ENCODE data around the gene CTNND2. TPM values are rescaled to one million over a fixed set of nuclear protein-coding genes. Genes with fewer than 3 reads are reported as not detected.

The CTNND2 gene
- total RNA-seq, 3 donors from 2014 or later (not counting 1 experiment from before 2014, with no cell fraction given): not detected

GRCh38 chr5:11692636-11693035 lies 211.6 kb downstream of the CTNND2 start:
- H3K4me1 ChIP-seq (ENCODE audit: control insufficient read depth, insufficient read depth, low read length): no peaks in the 10 kb centered on the region
- H3K9me3 ChIP-seq (ENCODE audit: control insufficient read depth, insufficient read depth, low read length): no peaks in the 10 kb centered on the region
- H3K36me3 Mint-ChIP-seq: no peaks in the 10 kb centered on the region
- peaks cover 0 to 3% of the 10 kb centered on the region in 2 donors for H3K27me3 Mint-ChIP-seq (ENCODE audit: low read depth in 2 of 2)
- H3K27ac ChIP-seq (ENCODE audit: low read length): no peak overlapping the region
- no peaks in the 10 kb centered on the region for H3K4me1 Mint-ChIP-seq
- DNase-seq (no peak), ATAC-seq (no peak)
- H3K4me3 Mint-ChIP-seq: no peak overlapping the region
- no peak overlapping the region for H3K4me3 ChIP-seq (ENCODE audit: low read length)
- H3K36me3 ChIP-seq (ENCODE audit: control insufficient read depth, insufficient read depth, low read length): no peaks in the 10 kb centered on the region
- no peaks in the 10 kb centered on the region for H3K27me3 ChIP-seq (ENCODE audit: control insufficient read depth, insufficient read depth, low read length)
- H3K27ac Mint-ChIP-seq: no peak overlapping the region
- WGBS (ENCODE audit: insufficient coverage): 89% methylated on average over 7 of the region's 7 CpGs
- no peak for TF ChIP-seq CTCF (IDR thresholded peaks at IDR 0.05)
- H3K9me3 Mint-ChIP-seq: no peaks in the 10 kb centered on the region
- intact Hi-C loops (cut with micrococcal nuclease): no loop called here

GRCh38 chr5:11687498-11687897 lies 216.7 kb downstream of the CTNND2 start:
- Histone ChIP-seq H3K9me3 (ENCODE audit: control insufficient read depth, insufficient read depth, low read length) (no peaks in the 10 kb centered on the region), H3K4me1 (ENCODE audit: control insufficient read depth, insufficient read depth, low read length) (no peaks in the 10 kb centered on the region), H3K27me3 (ENCODE audit: control insufficient read depth, insufficient read depth, low read length) (no peaks in the 10 kb centered on the region), H3K27ac (ENCODE audit: low read length) (no peak overlapping the region), H3K4me3 (ENCODE audit: low read length) (no peak overlapping the region), H3K36me3 (ENCODE audit: control insufficient read depth, insufficient read depth, low read length) (no peaks in the 10 kb centered on the region)
- H3K36me3 Mint-ChIP-seq: no peaks in the 10 kb centered on the region
- 89% methylated on average over 1 of the region's 1 CpG for WGBS (ENCODE audit: insufficient coverage)
- intact Hi-C loops (cut with micrococcal nuclease): no loop called here
- no peak for TF ChIP-seq CTCF (IDR thresholded peaks at IDR 0.05)
- no peak for DNase-seq
- no peaks in the 10 kb centered on the region for H3K4me1 Mint-ChIP-seq
- H3K9me3 Mint-ChIP-seq: no peaks in the 10 kb centered on the region
- no peak for ATAC-seq
- no peak overlapping the region for H3K4me3 Mint-ChIP-seq
- peaks cover 0 to 3% of the 10 kb centered on the region in 2 donors for H3K27me3 Mint-ChIP-seq (ENCODE audit: low read depth in 2 of 2)
- H3K27ac Mint-ChIP-seq: no peak overlapping the region

- H3K36me3 Mint-ChIP-seq: no peaks in the 10 kb centered on the region
- no peaks in the 10 kb centered on the region for H3K36me3 ChIP-seq (ENCODE audit: control insufficient read depth, insufficient read depth, low read length)
- no peak overlapping the region for H3K27ac ChIP-seq (ENCODE audit: low read length)
- no peak overlapping the region for H3K27ac Mint-ChIP-seq
- no peak for DNase-seq
- no peak for TF ChIP-seq CTCF (IDR thresholded peaks at IDR 0.05)
- H3K4me1 ChIP-seq (ENCODE audit: control insufficient read depth, insufficient read depth, low read length): no peaks in the 10 kb centered on the region
- H3K4me1 Mint-ChIP-seq: no peaks in the 10 kb centered on the region
- H3K4me3 ChIP-seq (ENCODE audit: low read length): no peak overlapping the region
- H3K9me3 ChIP-seq (ENCODE audit: control insufficient read depth, insufficient read depth, low read length): no peaks in the 10 kb centered on the region
- no peaks in the 10 kb centered on the region for H3K27me3 ChIP-seq (ENCODE audit: control insufficient read depth, insufficient read depth, low read length)
- H3K4me3 Mint-ChIP-seq: no peak overlapping the region
- WGBS (ENCODE audit: insufficient coverage): 44% methylated on average over 2 of the region's 2 CpGs
- peaks cover 0 to 6% of the 10 kb centered on the region in 2 donors for H3K27me3 Mint-ChIP-seq (ENCODE audit: low read depth in 2 of 2)
- no peaks in the 10 kb centered on the region for H3K9me3 Mint-ChIP-seq
- intact Hi-C loops (cut with micrococcal nuclease): no loop called here
- no peak for ATAC-seq
Observed at GRCh38 chr5:11684607-11685006, 219.6 kb downstream of the CTNND2 start.

GRCh38 chr5:11683666-11684065 lies 220.6 kb downstream of the CTNND2 start:
- Histone ChIP-seq H3K36me3 (ENCODE audit: control insufficient read depth, insufficient read depth, low read length) (no peaks in the 10 kb centered on the region), H3K27me3 (ENCODE audit: control insufficient read depth, insufficient read depth, low read length) (no peaks in the 10 kb centered on the region), H3K4me1 (ENCODE audit: control insufficient read depth, insufficient read depth, low read length) (no peaks in the 10 kb centered on the region), H3K4me3 (ENCODE audit: low read length) (no peak overlapping the region), H3K27ac (ENCODE audit: low read length) (no peak overlapping the region), H3K9me3 (ENCODE audit: control insufficient read depth, insufficient read depth, low read length) (no peaks in the 10 kb centered on the region)
- DNase-seq: no peak
- intact Hi-C loops (cut with micrococcal nuclease): no loop called here
- H3K27me3 Mint-ChIP-seq (ENCODE audit: low read depth in 2 of 2): peaks cover 0 to 6% of the 10 kb centered on the region in 2 donors
- WGBS (ENCODE audit: insufficient coverage): 86% methylated on average over 1 of the region's 2 CpGs
- ATAC-seq: no peak
- no peak overlapping the region for H3K4me3 Mint-ChIP-seq
- H3K9me3 Mint-ChIP-seq: no peaks in the 10 kb centered on the region
- no peak overlapping the region for H3K27ac Mint-ChIP-seq
- TF ChIP-seq CTCF (IDR thresholded peaks at IDR 0.05): no peak
- H3K36me3 Mint-ChIP-seq: no peaks in the 10 kb centered on the region
- H3K4me1 Mint-ChIP-seq: no peaks in the 10 kb centered on the region
